Stimulated activated CD4-positive, alpha-beta T cell treated with anti-CD3 and anti-CD28 coated beads, TNF-alpha, amount 100 ng/mL, for 1 hour (primary cell): ENCODE results near the gene MAOA.
"Not testable (repeated sequence)": the region's sequence is repeated elsewhere in the genome, so short reads cannot be mapped to it uniquely, and the experiment has no call there.

ENCODE experiments used
- DNase-seq, 3 donors: peaks; one replicate each; pipeline ENCODE4 v3.0.0-alpha.2; 2020; ENCODE audit warnings: low read depth in 3 of 3, low spot score in 1 of 3

Gene MAOA

GRCh38 chrX:43656005-43656494 is at the start of gene MAOA:
TSS of gene MAOA (plus strand) at chrX:43656299. CDS start at chrX:43656342, 43 bp downstream.
- no peak for DNase-seq

DNA sequence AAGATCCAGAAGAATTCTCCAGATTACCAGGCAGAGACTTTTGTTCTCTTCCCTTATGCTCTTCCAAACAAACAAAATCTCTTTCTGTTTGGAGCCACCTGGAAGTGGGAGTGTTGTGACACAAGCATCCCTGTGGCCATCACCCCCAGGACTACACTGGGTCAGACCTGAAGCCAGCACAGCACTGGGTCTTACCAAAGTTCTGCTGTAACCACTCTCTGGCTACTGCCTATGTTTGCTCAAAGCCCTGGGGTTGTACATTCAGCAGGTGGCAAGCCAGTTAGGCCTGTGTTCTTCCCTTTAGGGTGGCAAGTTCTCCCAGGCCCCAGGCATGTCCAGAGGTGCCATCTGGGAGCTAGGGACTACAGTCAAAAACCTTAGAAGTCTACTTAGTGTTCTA is 43.7 kb upstream of the MAOA start:
- no peak for DNase-seq

GRCh38 chrX:43615660-43616059 is 40.4 kb upstream of the MAOA start:
- no peak for DNase-seq

DNA sequence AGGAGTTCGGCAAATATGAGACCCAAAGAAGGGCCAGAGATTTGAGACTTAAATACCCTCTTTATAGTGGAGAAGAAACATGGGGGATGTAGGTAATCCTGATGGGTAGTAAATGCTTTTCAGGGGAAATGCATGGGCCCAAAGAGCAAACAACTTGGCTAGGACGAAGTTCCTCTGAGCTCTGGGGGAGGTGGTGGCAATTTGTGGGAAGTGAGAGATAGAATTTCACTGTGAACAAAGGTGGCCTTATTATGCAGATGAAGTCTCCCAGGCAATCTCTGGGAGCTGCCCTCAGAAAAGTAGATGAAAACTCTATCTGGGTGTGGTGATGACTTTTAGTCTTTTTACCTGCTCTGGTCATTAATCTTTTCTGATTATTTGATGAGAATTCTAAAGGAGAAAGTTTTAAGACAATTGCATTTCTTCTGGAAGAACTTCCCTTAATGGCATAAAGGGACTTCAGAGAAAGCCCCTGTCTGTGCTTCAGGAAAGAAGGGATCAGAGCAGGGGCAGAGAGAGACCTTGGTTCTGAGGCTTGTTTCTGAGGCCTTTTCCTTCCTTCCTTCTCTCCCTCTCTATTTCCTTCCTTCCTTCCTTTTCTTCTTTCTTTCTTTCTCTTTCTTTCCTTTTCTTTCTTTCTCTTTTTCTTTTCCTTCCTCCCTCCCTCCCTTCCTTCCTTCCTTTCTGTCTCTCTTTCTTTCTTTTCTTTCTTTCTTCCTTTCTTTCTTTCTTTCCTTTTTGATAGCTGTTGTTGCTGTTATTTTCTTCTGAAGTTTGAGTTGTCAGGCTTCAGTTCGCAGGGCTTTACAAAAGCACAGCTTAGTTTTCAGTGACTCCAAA is 37.5 kb upstream of the MAOA start:
- no peak for DNase-seq

- DNase-seq: not testable (repeated sequence)
Observed at GRCh38 chrX:43619861-43620260, 36.2 kb upstream of the MAOA start.

DNA sequence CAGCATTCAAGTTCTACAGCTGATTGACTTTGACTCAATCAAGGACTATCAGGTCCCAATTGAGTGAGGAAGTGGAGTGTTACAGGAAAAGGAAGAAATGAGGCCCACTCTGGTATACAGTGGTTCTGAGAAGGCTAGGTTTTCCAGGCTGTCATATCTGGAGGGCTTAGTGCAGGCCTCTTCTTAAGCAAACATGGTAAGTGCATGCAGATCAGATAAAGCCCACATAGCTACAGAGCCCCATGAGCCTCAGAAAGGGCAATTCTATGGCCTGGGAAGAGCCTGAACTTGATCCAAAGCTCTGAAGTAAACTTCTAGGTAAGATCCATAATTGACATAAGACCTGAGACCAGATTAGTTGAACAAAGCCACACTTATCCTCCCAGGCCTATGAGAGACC is 29.0 kb upstream of the MAOA start:
- DNase-seq: no peak

GRCh38 chrX:43627669-43628068 is 28.4 kb upstream of the MAOA start:
- no peak for DNase-seq

DNA sequence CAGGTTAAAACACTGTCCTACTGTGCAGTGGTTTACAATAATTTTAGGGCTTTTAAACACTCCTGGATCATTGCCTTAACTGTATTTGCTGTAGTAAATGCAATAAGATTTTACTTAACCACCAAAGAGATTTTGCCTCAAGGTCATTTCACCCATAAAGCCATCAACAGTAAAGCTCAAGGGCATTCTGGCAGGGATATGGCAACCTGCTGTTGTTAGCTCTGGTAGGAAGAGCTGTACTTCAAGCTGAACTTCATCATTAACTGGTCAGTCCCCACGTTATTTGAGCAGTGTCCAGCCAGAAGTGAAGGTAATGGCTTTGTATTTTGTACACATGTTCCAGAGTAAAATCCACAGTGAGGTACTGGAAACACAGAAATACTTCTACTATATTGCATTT is 26.9 kb upstream of the MAOA start:
- DNase-seq: no peak

DNA sequence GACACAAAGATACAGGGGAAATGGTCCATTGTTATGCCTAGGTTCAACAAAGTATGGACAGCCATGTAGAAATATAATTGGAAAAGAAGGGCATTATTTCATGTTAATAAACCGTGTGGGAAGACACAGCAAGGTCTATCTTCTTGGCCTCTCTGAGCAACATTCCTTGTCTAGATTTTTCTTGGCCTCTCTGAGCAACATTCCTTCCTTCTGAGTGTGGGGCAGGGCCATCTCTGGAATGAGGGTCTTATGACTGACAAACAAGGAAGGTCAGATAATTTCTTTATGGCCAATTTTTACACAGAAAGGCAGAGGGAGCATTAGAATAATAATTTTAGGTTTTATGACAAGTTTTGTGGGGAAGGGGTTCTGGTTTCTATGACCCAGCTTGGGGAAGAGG is 24.3 kb upstream of the MAOA start:
- DNase-seq: no peak

- DNase-seq: no peak
Observed at GRCh38 chrX:43633081-43633480, 23.0 kb upstream of the MAOA start.

GRCh38 chrX:43633757-43634156 is 22.3 kb upstream of the MAOA start:
- no peak for DNase-seq

DNA sequence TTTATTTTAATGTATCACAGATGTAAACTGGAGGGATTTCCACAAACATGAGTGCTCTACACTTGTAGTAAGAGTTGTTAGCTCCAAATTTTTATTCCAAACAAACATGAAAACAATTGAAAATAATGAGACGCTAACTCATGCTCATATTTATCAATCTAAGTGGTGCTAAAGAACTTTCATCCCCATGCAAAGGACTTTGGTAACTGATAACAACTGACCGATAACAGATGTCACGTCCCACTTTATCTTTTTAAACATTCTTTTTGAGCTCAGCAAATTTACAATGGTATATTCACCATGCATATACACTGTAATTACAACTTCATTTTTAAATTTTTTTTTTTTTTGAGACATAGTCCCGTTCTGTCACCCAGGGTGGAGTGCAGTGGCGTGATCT is 15.6 kb upstream of the MAOA start:
- no peak for DNase-seq

DNA sequence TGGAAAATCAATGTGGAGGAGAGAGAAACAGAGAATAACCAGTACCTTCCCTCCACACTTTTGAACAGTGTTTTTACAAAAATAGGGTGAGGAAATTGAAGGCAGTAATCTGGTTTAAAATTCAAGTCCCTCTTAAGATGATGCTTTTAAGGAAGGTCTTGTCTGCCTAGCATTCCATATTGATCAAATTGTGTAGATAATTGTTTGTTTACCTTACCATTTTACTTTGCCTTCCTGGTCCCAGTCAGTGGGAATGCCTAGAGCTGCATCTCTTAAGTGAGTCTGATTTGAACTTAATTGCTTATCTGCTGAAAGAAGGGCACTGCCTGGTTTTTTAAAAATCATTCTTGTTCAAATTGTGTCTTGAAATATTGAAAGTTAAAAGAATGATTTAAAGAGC is 14.4 kb upstream of the MAOA start:
- no peak for DNase-seq

DNA sequence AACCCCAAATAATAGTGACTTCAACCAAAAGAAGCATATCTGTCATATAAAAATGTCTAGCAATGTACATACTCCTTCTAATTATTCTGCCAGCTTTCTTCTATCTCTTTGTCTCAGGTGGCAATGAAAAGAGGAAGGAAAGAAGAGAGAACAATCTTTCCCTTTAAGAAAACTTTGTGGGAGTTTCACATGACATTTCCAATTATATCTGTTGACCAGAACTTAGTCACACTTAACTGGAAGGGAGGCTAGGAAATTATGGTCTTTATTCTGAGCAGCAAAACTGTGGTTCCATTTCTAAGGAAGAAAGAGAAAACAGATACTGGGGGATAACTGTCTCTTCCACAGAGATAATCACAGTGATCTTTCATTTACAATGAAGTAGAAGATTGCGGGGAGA is 12.9 kb upstream of the MAOA start:
- no peak for DNase-seq

GRCh38 chrX:43643662-43644061 is 12.4 kb upstream of the MAOA start:
- DNase-seq: no peak

DNA sequence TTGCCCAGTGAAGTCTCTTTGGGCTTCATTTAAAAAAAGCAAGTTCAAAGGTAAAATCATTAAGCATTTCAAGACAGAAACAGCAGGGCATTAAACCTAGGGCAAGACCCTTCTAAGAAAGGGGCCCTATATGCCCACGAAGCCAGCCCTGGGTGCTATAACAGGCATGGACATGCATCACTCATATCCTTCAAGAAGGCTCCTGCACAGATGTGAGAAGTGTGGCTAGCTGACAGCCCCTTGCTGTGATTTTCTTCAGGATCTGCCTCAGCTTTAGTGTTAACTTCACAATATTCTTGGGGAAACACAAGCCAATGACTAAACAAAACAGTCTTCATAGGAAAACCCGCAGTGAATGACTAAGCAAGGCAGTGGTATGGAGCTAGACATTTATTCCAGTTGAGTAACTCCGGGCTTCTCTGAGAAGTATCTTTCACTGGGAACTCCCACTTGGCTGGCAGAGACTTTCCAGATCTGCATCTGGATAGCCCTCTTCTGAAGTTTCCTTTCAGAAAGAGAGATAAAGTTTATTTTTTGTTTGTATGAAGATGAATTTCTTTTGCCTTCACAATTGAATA is 11.9 kb upstream of the MAOA start:
- DNase-seq: no peak

DNA sequence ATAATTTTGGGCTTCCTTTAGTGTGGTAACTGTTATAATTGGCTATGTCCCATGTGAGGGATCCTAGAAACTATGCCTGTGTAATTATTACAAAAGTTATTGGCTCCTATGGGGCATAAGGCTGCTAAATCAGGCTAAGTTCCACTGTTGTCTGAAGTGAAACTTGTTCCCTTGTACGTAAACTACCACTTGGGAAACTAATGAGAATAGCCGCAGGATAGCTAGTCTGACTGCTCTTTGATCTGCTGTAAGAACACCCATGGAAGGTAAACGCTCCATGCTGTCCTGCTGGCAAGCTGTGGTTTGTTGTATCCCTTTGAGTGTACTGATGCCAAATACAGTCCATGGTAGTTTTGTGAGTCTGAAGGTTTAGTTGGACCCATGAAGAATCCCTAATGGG is 9.3 kb upstream of the MAOA start:
- DNase-seq: no peak

GRCh38 chrX:43654431-43655150 is 1.5 kb upstream of the MAOA start:
- DNase-seq: peak; percentile 62 to 69 (median 66)

- DNase-seq: no peak
Observed at GRCh38 chrX:43655151-43656004, 721 bp upstream of the MAOA start.

GRCh38 chrX:43657671-43658070 is 1.6 kb downstream of the MAOA start:
- DNase-seq: no peak
